HepG2 (cell line): ENCODE results near the gene PCNA. TPM values are rescaled to one million over a fixed set of nuclear protein-coding genes. Genes with fewer than 3 reads are reported as not detected.

Experiments used
- ARNT ChIP-seq: fragments of 450-650 bp; IDR thresholded peaks from 2 replicates; pipeline ENCODE4 v1.6.1; 2017
- CHD4 ChIP-seq: fragments of 200-600 bp; sonication (generic); IDR thresholded peaks from 2 replicates; pipeline ENCODE4 v1.7.0; 2017; ENCODE audit warnings: mild to moderate bottlenecking, low read length, borderline replicate concordance
- ESRRA ChIP-seq: sonication (generic); formaldehyde crosslinking; IDR thresholded peaks from 2 replicates; pipeline ENCODE4 v1.5.1; 2020; ENCODE audit warnings: mild to moderate bottlenecking, low read depth, missing genetic modification reagents
- FOXA3 ChIP-seq: IDR thresholded peaks from 2 replicates; pipeline ENCODE4 v1.6.1; 2016; ENCODE audit warnings: missing genetic modification reagents, missing compliant biosample characterization
- FOXK1 ChIP-seq: sonication (generic); formaldehyde crosslinking; IDR thresholded peaks from 2 replicates; pipeline ENCODE4 v1.4.0; 2020; ENCODE audit warnings: low read depth, missing genetic modification reagents, borderline replicate concordance
- GABPA ChIP-seq, 2 experiments: IDR thresholded peaks; 2 replicates each; pipeline ENCODE4 v1.6.1; 2011 to 2016; ENCODE audit warnings: low read depth in 2 of 2, low read length in 1 of 2, missing biosample characterization in 1 of 2, missing genetic modification characterization in 1 of 2
- HDAC6 ChIP-seq: fragments of 200-600 bp; sonication (generic); IDR thresholded peaks from 2 replicates; pipeline ENCODE4 v1.7.0; 2017; ENCODE audit warnings: mild to moderate bottlenecking, antibody characterized with exemption, low read length, low read depth
- MEIS2 ChIP-seq: sonication (generic); formaldehyde crosslinking; IDR thresholded peaks from 2 replicates; pipeline ENCODE4 v1.9.0; 2021; ENCODE audit warnings: mild to moderate bottlenecking, missing genetic modification reagents
- MIER3 ChIP-seq: IDR thresholded peaks from 2 replicates; pipeline ENCODE4 v1.6.1; 2016; ENCODE audit warnings: missing compliant biosample characterization, borderline replicate concordance
- MYC ChIP-seq: sonication (generic); formaldehyde crosslinking; IDR thresholded peaks from 2 replicates; pipeline ENCODE4 v1.9.0; 2021; ENCODE audit warnings: missing genetic modification reagents, borderline replicate concordance
- PAX8 ChIP-seq: sonication (generic); formaldehyde crosslinking; IDR thresholded peaks from 2 replicates; pipeline ENCODE4 v1.8.0; 2022; ENCODE audit warnings: mild to moderate bottlenecking, missing genetic modification reagents, borderline replicate concordance
- SIX4 ChIP-seq: sonication (generic); formaldehyde crosslinking; IDR thresholded peaks from 2 replicates; pipeline ENCODE4 v1.4.0; 2020; ENCODE audit warnings: missing genetic modification reagents
- ZIK1 ChIP-seq: sonication (generic); formaldehyde crosslinking; IDR thresholded peaks from 2 replicates; pipeline ENCODE4 v1.5.0; 2020; ENCODE audit warnings: mild to moderate bottlenecking, low read depth, missing genetic modification reagents, borderline replicate concordance
- ZNF235 ChIP-seq: sonication (generic); formaldehyde crosslinking; IDR thresholded peaks from 2 replicates; pipeline ENCODE4 v1.8.1; 2023; ENCODE audit warnings: mild to moderate bottlenecking, missing genetic modification reagents, borderline replicate concordance
- ZNF253 ChIP-seq: sonication (generic); formaldehyde crosslinking; IDR thresholded peaks from 2 replicates; pipeline ENCODE4 v1.8.0; 2022; ENCODE audit warnings: mild to moderate bottlenecking, missing genetic modification reagents, borderline replicate concordance
- ZNF460 ChIP-seq: sonication (generic); formaldehyde crosslinking; IDR thresholded peaks from 2 replicates; pipeline ENCODE4 v1.5.1; 2020; ENCODE audit warnings: missing genetic modification reagents, mild to moderate bottlenecking, borderline replicate concordance
- ZNF572 ChIP-seq: sonication (generic); formaldehyde crosslinking; IDR thresholded peaks from 2 replicates; pipeline ENCODE4 v1.5.1; 2020; ENCODE audit warnings: mild to moderate bottlenecking, missing genetic modification reagents
- ZNF580 ChIP-seq: IDR thresholded peaks from 2 replicates; pipeline ENCODE4 v1.6.1; 2016; ENCODE audit warnings: low read depth, borderline replicate concordance
- ZNF644 ChIP-seq: IDR thresholded peaks from 2 replicates; pipeline ENCODE4 v1.6.1; 2016; ENCODE audit warnings: low read depth
- ZNF678 ChIP-seq: sonication (generic); formaldehyde crosslinking; IDR thresholded peaks from 2 replicates; pipeline ENCODE4 v1.4.0; 2020; ENCODE audit warnings: mild to moderate bottlenecking, missing genetic modification reagents
- polyA plus RNA-seq, 8 experiments: library from polyadenylated mRNA; depleted of rRNA in 3 of 8; stranded (reverse) in 7 of 8; unstranded in 1 of 8; fragments of >200 nt; fragmentation: Illumina TruSeq in 4 of 8; extraction: Trizol in 4 of 8; gene quantifications; 2 replicates each; pipeline versions ENCODE4 v1.2.1 to v1.2.3, GENCODE V29; 2011 to 2016; ENCODE audit warnings: low read depth in 4 of 8, missing spikeins in 1 of 8, mixed read lengths in 1 of 8; ENCODE audit not compliant: insufficient read depth in 1 of 8
- total RNA-seq, 5 experiments: library from RNA; depleted of rRNA; stranded (reverse); fragments of >200 nt; fragmentation: Illumina TruSeq; extraction: Trizol; gene quantifications; 2 replicates each; pipeline ENCODE4 v1.2.3, GENCODE V29; 2016; ENCODE audit warnings: low read depth in 1 of 5
- TF ChIP-seq, protein P1 (sequence below): IDR thresholded peaks from 2 replicates; pipeline ENCODE4 v1.6.1; 2016; ENCODE audit warnings: missing compliant biosample characterization, missing genetic modification reagents, borderline replicate concordance
- TF ChIP-seq, protein P2 (sequence below): sonication (generic); formaldehyde crosslinking; IDR thresholded peaks from 2 replicates; pipeline ENCODE4; 2020; ENCODE audit warnings: missing genetic modification reagents, mild to moderate bottlenecking, borderline replicate concordance
- TF ChIP-seq, protein P3 (sequence below): sonication (generic); formaldehyde crosslinking; IDR thresholded peaks from 2 replicates; pipeline ENCODE4 v1.8.1; 2023; ENCODE audit warnings: missing genetic modification reagents, mild to moderate bottlenecking, borderline replicate concordance
- TF ChIP-seq, protein P4 (sequence below): sonication (generic); formaldehyde crosslinking; IDR thresholded peaks from 2 replicates; pipeline ENCODE4 v1.4.0; 2020; ENCODE audit warnings: mild to moderate bottlenecking, low read depth, missing genetic modification reagents

PCNA gene
- total and polyA plus RNA-seq, 2 of the 13 experiments (the other 11 are each of a cell fraction or from before 2014, with no cell fraction given), result 229 to 655 TPM

GRCh38 chr20:5119143-5119434, 669 bp downstream of the PCNA start (continued):
- TF ChIP-seq, protein P1, sequence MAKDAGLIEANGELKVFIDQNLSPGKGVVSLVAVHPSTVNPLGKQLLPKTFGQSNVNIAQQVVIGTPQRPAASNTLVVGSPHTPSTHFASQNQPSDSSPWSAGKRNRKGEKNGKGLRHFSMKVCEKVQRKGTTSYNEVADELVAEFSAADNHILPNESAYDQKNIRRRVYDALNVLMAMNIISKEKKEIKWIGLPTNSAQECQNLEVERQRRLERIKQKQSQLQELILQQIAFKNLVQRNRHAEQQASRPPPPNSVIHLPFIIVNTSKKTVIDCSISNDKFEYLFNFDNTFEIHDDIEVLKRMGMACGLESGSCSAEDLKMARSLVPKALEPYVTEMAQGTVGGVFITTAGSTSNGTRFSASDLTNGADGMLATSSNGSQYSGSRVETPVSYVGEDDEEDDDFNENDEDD (CRISPR knock-in tag), result no peak; the same call in none of the 2 replicates
- TF ChIP-seq ZNF235 (CRISPR knock-in tag) (peak; percentile 99), MIER3 (CRISPR knock-in tag) (no peak), HDAC6 (no peak), ZNF460 (no peak), ZNF580 (CRISPR knock-in tag) (peak; percentile 84; the same call in 1 of the 2 replicates), SIX4 (peak; percentile 52; the same call in 1 of the 2 replicates), CHD4 (no peak), MEIS2 (CRISPR knock-in tag) (peak; percentile 69; the same call in 1 of the 2 replicates), ZNF644 (CRISPR knock-in tag) (no peak), ZNF678 (CRISPR knock-in tag) (no peak), ZNF572 (no peak), ZNF253 (CRISPR knock-in tag) (peak; percentile 95; the same call in 1 of the 2 replicates), PAX8 (CRISPR knock-in tag) (no peak), ESRRA (CRISPR knock-in tag) (peak; percentile 84; the same call in 1 of the 2 replicates), MYC (peak; percentile 89; the same call in 1 of the 2 replicates), ARNT (no peak), FOXA3 (CRISPR knock-in tag) (no peak; the same call in 1 of the 2 replicates), ZIK1 (CRISPR knock-in tag) (no peak), GABPA (IDR thresholded peaks at IDR 0.05; ENCODE audit: low read depth, low read length) (no peak), GABPA (CRISPR knock-in tag; IDR thresholded peaks at IDR 0.05; ENCODE audit: low read depth) (peak; percentile 33; the same call in 1 of the 2 replicates), FOXK1 (CRISPR knock-in tag) (no peak)
- TF ChIP-seq, protein P2, sequence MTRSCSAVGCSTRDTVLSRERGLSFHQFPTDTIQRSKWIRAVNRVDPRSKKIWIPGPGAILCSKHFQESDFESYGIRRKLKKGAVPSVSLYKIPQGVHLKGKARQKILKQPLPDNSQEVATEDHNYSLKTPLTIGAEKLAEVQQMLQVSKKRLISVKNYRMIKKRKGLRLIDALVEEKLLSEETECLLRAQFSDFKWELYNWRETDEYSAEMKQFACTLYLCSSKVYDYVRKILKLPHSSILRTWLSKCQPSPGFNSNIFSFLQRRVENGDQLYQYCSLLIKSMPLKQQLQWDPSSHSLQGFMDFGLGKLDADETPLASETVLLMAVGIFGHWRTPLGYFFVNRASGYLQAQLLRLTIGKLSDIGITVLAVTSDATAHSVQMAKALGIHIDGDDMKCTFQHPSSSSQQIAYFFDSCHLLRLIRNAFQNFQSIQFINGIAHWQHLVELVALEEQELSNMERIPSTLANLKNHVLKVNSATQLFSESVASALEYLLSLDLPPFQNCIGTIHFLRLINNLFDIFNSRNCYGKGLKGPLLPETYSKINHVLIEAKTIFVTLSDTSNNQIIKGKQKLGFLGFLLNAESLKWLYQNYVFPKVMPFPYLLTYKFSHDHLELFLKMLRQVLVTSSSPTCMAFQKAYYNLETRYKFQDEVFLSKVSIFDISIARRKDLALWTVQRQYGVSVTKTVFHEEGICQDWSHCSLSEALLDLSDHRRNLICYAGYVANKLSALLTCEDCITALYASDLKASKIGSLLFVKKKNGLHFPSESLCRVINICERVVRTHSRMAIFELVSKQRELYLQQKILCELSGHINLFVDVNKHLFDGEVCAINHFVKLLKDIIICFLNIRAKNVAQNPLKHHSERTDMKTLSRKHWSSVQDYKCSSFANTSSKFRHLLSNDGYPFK (CRISPR knock-in tag), result no peak
- TF ChIP-seq, protein P3, sequence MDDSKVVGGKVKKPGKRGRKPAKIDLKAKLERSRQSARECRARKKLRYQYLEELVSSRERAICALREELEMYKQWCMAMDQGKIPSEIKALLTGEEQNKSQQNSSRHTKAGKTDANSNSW (CRISPR knock-in tag), result peak; percentile 83
- TF ChIP-seq, protein P4, sequence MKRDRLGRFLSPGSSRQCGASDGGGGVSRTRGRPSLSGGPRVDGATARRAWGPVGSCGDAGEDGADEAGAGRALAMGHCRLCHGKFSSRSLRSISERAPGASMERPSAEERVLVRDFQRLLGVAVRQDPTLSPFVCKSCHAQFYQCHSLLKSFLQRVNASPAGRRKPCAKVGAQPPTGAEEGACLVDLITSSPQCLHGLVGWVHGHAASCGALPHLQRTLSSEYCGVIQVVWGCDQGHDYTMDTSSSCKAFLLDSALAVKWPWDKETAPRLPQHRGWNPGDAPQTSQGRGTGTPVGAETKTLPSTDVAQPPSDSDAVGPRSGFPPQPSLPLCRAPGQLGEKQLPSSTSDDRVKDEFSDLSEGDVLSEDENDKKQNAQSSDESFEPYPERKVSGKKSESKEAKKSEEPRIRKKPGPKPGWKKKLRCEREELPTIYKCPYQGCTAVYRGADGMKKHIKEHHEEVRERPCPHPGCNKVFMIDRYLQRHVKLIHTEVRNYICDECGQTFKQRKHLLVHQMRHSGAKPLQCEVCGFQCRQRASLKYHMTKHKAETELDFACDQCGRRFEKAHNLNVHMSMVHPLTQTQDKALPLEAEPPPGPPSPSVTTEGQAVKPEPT (CRISPR knock-in tag), result no peak; the same call in 1 of the 2 replicates
